Embryonic facial prominence (tissue), 1 donor: ENCODE measurements around the gene RHD.
"Not testable (repeated sequence)": the region's sequence is repeated elsewhere in the genome, so short reads cannot be mapped to it uniquely, and the experiment has no call there.

Source experiments
- DNase-seq: peaks from one replicate; pipeline ENCODE4 v3.0.0-alpha.2; 2016; ENCODE audit errors: extremely low spot score

RHD gene

GRCh38 chr1:25272238-25272637 lies at the start of gene RHD:
RHD (plus strand) TSS chr1:25272509; CDS start chr1:25272548, 39 bp downstream.
- not testable (repeated sequence) for DNase-seq

DNA sequence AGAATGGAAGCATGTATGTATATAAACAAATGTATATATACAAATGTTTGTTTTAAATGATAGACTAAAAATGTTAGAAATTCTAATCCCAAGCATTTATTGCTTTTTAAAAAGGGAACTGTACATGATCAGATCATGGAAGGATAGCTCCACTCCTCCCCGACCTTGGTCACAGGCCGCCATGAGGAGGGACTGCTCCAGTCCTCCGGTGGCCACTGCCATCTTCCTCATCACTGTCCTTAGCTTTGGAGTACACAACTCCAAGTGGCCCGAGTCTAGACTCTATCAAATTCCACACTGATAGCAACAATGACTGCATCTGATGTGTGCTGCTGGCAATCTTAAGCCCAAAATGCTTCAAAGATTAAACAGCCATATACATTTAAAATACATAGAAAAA lies 49.7 kb upstream of the RHD start:
- no peak for DNase-seq

DNA sequence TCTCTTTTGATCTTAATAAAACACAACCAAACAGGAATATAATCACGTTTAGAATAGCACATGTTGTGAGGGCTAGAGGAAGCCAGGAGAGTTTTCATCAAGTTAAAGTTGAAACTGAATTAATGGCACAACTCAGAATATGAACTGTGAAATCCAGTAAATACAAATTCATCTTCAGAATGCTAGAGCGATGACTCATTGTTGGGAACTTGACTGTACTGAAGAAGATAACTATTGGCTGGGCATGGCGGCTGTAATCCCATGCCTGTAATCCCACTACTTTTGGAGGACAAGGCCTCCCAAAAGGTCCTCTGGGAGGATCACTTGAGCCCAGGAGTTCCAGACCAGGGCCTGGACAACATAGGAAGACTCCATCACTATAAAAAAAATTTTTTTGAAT lies 48.8 kb upstream of the RHD start:
- DNase-seq = no peak

DNA sequence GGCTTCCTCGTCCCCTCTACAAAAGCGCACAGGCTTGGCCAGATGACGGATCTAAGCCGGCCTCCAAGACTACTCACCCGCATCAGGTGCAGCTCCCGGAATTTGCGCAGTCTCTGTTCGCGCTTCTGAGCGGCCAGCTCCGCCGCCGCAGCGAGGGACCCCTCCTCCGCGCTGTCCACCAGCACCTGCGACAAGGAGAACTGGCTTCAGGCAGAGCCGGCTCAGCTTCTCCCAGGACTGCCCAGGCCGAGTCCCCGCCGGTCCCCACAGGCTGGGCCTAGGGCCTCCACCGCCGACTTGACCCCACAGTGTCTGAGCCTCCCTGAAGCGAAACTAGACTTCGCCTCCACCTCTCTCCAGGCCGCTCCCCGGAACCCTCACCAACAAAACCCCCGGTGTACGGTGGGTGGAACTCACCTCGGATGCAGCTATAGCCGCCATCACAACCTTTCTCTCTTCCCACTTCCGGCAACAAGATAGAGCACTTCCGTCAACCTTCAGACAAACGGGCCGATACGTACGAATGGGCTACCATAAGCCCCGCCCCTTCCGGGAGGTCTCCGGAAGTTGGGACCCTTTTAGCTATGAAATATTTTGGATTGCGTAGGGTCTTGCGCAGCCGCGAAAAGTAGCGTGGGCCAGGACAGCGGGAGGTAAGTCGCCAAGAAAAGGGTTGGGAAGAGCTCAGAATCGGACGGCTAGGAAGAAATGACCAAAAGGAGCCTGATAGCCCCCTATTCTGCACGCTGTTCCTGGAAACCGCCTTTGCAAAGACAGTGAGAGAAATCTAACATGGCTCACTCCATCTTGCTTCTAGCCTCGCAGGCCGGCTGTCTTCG lies 40.1 kb upstream of the RHD start, which contains the start of gene SYF2:
SYF2 (minus strand) TSS at position 476 of the 839 bp plus-strand sequence; CDS start at position 441, 35 bp downstream.
- peak; percentile 98 for DNase-seq

DNA sequence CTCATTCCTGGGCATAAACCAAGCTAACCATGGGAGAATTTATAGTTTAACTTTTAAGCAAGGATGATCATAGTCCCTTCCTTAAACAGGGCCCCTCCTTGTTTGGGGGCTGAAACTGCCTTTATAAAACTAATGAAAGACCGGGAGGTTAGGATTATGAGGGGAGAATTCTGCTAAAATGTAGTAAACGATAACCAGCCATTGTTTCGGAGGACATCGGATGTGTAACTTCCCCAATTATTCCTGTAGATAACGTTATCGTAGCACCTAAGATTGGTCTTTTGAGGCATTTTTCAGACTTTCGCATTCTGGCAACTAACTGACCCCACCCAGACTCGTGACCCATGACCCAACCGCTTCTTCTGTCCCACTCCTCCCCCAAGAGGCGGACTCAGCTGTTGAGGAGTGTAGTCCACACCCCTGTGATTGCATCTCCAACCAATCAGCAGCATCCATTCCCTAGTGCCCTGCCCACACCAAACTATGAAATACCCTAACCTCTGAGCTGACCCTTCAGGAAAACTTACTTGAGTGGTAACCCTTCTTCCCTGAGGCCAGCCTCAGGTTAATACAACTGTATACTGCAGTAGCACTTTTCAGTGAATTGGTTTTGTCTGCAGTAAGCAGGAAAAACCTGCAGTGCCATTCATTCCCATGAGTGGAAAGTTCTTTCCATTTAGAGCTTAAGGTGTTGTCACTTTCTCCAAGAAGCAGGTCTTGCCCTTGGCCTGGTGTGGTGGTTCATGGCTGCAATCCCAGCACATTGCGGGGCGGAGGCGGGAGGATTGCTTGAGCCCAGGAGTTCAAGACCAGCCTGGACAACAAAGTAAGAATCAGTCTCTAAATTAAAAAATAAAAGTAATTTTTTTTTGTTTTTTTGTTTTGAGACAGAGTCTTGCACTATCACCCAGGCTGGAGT lies 39.2 kb upstream of the RHD start:
- peak; percentile 46 for DNase-seq

GRCh38 chr1:25235411-25235810 lies 36.9 kb upstream of the RHD start:
- not testable (repeated sequence) for DNase-seq

GRCh38 chr1:25236261-25236660 lies 36.0 kb upstream of the RHD start:
- DNase-seq = not testable (repeated sequence)

DNA sequence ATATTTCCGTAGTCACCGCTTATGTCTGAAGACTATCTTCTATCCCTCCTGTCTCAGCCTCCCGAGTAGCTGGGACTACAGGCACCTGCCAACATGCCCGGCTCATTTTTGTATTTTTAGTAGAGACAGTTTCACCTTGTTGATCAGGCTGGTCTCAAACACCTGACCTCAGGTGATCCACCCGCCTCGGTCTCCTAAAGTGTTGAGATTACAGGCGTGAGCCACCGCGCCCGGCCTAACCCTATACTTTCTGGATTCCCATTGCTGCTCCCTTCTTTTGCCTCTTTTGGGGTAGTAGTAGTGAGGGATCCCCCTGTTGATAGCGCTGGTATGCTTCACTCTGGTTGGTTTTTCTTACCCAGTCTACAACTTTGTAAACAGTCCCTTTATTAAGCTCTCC lies 34.3 kb upstream of the RHD start:
- no peak for DNase-seq

- peak; percentile 79 for DNase-seq
Observed at GRCh38 chr1:25239681-25240541, 32.4 kb upstream of the RHD start.

- no peak for DNase-seq
Observed at GRCh38 chr1:25243907-25244306, 28.4 kb upstream of the RHD start.

DNA sequence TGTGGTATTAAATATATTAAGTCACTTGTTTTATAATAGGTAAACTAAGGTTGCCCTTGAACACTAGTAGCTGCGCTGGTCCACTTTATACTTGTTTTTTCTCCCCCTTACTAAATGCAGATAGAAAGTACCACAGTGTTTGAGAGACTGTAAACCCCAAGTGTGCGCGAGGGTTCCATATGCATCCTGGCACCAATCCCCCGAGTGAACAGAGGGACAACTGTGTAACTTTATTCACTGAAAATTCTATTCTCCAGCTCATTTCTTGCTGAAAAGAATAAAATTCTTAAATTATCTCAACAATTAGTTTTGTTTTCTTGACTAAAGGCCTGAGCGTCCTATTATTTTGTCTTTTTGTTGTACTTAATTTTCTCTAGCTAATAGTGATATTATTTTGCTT lies 26.9 kb upstream of the RHD start:
- no peak for DNase-seq

DNA sequence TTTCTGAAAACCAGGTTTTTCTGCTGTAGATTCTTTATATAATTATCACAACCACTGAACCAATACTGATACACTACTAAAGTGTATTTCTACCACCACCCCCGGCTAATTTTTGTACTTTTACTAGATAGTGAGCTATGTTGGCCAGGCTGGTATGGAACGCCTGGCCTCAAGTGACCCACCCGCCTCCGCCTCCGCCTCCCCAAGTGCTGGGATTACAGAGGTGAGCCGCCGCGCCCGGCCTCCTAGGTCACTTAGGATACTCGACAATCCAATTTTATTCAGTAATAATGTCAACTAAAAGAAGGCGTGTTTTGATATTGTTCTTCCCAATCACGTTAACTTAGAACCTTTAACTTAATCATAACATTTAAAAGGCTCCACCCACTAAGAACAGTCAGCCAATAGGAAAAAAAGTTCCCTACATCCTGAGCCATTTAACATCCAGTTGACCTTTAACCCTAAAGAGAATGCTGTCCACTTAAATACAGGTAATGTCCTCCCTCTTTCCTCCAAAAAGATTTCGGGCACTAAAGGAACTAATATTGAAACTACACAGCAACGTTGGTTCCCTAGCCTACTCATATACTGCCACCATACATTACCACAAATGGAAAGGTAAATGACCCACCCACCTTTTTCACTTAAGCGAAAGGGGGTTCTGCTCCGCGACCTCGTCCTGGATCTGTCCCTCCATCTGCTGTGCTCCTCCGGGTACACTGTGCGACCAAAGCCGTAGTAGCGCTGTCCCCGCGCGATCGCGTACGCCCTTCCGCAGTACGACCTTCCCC lies 26.3 kb upstream of the RHD start:
- DNase-seq = no peak

DNA sequence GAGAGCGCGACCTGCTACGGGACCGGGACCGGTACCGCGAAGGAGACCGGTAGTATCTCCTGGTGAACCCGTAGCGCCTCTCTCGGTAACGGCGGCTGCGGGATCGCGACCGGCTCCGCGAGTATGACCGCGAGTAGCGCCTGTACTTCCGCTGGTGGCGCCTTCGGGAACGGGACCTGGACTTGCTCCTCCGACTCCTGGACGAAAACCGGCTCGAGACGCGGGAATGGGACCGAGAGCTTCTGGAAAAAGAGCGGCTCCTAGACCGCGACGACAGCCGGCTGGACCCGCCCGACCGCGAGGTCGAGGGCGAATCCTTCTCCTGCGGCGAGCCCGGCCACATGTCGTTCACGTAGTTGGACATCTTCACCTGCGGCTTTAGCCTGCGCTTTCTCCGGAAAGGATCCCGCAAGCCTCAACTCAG lies 25.7 kb upstream of the RHD start:
- DNase-seq = no peak

DNA sequence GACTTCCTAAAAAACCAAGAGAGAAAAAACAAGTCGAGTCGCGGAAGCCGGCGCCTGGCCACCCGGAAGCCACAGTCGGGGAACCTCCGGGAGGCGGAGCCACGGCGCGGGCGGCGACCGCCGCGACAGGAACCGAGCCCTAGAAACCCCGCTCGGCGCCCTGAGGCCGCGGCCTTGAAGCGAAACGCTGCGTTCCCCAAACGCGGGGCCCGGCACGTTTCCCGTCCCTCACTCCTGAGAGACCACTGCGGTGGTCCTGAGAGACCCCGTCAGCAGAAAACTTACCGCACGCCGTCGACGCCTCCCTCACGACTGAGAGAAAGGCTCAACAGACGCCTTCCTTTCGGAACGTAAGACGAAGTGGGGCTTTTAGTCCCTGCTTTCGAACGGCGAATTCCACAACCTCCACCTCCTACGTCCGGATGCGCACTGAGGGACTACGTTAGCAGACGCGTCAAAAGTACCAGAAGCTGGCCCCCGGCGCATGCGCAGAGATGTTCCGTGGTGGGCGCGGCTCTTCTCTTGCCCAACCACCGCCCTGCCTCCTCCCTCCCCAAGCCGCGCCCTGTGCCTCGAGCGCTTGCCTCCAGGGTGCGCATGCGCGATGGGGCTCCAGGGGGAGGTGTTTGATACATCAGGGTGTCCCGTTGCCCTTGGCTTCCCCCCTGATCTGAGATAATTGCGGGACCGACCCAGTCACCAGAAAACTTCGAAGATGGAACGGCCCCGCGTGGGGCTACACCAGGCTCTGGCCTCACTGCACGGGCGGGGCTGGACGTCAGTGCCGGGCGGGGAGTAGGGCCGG lies 25.1 kb upstream of the RHD start, which contains the start of gene RSRP1:
RSRP1 (minus strand) TSS at position 431 of the 805 bp plus-strand sequence. CDS start 491 bp downstream, outside the sequence.
- DNase-seq = peak; percentile 95

- no peak for DNase-seq
Observed at GRCh38 chr1:25247829-25248754, 24.2 kb upstream of the RHD start.

GRCh38 chr1:25253911-25254310 lies 18.4 kb upstream of the RHD start:
- no peak for DNase-seq

DNA sequence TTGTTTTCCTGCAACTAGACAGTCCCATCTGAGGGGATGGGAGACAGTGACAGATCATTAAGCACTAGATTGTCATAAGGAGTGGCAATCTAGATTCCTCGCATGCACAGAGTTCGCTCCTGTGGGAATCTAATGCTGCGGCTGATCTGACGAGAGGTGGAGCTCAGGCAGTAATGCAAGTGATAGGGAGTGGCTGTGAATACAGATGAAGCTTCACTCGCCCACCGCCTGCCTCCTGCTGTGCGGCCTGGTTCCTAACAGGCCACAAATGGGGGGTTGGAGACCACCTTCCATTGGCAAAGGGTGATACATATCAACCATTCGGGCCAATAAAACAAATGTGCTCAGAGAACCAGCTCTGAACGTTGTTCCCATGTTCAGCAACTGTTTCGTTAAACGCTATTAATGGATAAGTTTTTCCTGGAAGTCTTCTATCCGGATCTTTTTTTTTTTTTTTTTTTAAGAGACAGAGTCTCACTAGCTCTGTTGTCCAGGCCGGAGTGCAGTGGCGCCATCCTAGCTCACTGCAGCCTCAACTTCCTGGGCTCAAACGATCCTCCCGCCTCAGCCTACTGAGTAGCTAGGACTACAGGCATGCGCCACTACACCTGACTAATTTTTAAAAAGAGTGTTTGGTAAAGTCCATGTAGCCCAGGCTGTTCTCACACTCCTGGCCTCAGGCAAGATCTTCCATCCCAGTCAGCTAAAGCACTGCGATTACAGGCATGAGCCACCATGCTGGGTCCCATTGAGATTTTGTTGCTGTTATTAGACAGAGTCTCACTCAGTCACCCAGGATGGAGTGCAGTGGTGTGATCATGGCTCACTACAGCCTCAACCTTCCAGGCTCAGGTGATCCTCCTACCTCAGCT lies 16.4 kb upstream of the RHD start:
- DNase-seq = no peak

GRCh38 chr1:25256578-25256965 lies 15.7 kb upstream of the RHD start:
- DNase-seq = no peak
